NCI-H1417 treated with DMSO at 0.1 percent for 48 hours (cell line): Measurements from ENCODE around the gene PLAU.
"Not testable (repeated sequence)": the region's sequence is repeated elsewhere in the genome, so short reads cannot be mapped to it uniquely, and the experiment has no call there.

Source experiments
- DNase-seq: peaks from one replicate; lab custom pipeline; 2025; lab: John Stamatoyannopoulos, UW

PLAU gene

DNA sequence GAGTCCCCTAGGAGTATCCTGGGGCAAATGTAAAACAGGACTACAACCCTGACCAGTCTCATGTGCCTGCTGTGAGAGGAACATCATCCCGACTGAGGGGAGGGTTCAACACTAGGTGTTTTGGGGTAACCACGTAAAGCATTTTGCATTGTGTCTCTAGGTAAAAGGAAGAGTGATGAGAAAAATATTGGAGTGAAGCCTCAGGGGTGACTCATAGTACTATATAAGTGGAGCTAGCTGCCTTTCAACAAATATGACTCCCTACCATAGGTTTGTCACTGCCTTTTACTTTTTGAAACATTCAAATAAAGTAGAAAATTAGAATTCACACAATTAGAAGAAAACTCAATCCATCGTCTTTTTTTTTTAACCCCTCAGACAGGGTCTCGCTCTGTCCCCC, 34.0 kb upstream of the PLAU start:
- no peak for DNase-seq

DNA sequence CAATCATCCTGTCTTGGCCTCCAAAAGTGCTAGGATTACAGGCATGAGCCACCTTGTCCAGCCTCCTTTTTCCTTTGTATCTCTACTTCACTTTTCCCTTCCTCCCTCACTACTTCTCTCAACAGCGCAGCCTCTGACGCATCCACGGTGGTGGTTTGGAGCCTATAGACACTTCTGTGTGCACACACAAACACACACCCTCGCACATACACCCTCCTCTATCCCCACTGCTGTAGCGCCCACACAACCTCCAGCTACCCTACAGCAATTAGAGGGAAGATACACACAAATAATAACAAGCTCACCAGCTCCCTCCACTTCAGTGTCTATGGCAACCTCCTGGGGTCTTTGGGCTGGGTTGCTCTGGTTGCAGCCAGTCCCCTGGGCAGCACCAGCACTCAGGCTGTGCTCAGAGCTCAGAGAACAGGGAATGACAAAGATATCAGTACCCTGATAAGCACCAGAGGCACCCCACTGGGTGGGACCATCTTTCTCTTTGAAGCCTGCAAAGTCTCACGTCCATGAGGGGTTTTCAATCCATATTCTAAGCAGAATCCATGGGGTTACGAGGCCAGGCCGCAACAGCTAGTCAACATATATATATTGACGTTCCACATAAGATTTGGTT, 33.3 kb upstream of the PLAU start:
- DNase-seq: no peak

DNA sequence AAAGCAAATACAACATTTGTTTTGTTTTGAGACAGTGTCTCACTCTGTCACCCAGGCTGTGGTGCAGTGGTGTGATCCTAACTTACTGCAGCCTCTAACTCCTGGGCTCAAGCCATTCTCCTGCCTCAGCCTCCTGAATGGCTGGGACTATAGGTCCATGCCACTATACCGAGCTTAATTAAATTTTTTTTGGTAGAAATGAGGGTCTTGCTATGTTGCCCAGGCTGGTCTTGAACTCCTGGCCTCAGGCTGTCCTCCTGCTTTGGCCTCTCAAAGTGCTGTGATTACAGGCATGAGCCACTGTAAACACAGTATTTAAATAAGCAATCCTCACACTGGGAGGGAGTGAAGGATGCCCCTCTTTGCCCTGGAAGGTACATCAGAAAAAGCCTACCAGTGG, 32.6 kb upstream of the PLAU start:
- DNase-seq: no peak

DNA sequence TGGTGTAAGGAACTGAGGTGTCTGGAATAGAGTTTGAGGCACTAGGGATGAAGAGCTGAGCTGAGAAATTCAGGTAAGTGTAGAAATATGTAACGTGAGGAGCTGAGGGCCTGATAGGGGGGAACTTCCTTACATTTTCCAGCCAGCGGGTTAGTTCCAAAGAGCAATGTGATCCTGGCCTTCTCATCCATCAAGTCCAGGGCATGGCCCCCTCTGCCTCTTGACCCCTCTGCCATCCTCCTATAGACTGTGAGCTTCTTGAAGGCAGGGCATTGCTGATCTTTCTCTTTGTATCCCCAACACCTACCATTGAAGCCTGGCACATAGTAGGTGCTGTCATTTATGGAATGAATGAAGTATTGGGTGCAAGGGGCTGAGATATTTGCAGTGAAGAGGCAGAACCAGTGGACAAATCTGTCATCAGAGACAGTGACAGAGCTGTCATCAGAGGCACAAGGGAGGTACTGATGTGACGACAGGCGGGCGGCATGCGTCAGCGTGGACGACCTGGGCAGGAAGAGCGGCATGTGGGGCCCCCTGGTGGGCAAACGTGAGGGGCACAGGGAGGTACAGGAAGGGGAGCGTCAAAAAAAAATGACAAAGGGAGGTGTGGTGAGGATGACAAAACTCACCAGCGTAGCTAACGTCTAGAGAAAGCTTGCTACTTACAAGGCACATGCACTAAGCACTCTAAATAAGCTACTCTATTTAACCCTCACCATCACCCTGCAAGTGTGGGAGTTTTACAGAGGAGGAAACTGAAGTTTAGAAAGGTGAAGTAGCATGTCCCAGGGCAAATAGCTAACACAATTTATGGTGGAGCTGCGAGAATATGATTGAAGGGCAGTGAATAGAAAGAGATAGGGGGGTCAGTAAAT, 31.4 kb upstream of the PLAU start:
- DNase-seq: no peak

DNA sequence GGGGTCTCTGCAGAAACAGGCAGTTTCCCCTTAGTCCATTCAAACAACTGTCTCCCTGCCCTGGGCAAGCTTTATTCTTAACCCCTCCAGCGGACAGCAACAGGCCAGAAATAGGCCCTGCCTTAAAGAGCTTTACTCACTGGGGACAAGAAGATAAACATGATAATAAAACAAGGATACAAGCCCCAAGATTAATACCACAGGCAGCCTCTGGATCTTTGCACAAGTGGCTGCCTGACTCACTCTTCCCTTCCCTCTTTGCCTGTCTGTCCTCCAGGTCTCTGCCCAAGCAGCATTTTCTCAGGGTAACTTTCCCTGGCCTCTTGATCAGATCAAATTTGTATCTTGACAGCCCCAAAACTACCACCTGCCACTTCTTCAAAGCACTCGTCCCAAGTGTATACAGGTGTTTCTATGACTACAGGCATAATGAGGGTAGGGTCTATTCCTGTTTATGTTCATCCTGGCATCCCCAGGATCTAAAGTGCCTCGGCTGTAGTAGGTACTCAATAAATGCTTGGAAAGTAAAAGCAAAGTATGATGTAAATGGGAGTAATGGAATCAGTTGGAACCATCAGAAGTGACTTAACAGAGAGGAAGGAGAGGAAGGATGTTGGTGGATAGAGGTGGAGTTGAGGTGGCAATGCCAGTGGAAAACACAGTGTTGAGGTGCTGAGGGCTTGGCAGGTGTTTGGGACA, 29.6 kb upstream of the PLAU start:
- DNase-seq: no peak

DNA sequence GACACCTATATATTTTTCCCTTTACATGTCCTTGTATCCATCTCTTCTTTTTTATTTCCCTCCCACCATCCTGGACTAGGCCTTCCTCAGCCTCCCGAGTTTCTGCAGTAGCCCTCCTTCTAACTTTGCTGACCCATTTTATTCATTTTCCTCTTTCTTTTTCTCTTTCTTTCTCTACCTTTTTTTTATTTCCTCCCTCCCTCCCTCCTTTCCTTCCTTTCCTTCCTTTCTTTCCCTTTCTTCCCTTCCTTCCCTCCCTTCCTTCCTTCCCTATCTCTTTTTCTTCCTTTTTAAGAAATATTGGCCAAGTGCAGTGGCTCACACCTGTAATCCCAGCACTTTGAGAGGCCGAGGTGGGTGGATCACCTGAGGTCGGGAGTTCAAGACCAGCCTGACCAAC, 26.9 kb upstream of the PLAU start:
- DNase-seq: no peak

DNA sequence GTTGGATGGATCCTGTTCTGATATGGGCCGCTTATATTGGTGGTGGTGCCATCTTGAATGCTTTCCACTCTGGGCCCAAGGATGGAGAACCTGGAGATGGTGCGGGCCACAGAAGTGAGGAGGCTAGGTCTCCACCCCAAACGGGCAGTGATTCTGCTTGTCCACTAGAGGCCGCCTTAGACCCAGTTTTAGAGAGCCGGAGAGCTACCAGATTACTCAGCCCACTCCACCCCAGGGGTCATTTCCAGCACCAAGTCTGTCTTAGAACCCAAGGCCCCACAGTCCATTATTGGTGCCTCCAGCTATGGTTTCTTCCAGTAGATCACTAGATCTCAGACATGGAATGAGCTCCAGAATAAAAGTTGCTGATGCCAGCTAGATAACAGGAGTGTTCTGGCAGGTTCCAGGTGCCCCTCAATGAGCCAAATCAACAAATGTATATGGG, 24.8 kb upstream of the PLAU start:
- DNase-seq: no peak

DNA sequence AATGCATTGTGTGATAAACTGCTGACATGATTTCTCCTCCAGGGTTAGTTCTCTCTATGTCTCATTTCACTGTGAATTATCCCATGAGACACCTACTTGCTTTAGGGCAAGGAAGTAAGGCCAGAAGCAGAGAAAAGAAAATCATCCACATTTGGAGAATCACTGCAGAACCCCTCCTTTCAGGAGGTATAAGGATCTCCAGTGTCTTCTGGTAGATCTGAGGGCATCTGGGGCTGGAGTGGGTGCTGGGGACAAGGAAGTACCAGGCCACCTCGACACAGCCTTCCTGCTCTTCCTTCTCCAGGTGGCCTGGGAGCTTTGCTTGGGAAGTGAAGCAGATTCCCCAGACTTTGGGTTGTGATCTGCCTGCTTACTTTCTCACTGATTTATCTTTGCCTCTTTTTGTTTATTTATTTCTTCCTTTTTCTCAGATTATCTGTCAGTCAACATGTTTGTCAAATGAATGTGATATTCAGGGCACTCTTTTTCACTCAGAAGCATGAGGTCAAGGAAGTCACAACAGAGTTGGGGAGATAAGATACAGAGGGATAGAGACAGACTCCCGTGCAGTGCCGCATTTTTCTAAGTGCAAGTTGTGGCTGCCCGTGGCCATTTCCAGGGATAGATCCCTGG, 24.2 kb upstream of the PLAU start:
- DNase-seq: no peak

DNA sequence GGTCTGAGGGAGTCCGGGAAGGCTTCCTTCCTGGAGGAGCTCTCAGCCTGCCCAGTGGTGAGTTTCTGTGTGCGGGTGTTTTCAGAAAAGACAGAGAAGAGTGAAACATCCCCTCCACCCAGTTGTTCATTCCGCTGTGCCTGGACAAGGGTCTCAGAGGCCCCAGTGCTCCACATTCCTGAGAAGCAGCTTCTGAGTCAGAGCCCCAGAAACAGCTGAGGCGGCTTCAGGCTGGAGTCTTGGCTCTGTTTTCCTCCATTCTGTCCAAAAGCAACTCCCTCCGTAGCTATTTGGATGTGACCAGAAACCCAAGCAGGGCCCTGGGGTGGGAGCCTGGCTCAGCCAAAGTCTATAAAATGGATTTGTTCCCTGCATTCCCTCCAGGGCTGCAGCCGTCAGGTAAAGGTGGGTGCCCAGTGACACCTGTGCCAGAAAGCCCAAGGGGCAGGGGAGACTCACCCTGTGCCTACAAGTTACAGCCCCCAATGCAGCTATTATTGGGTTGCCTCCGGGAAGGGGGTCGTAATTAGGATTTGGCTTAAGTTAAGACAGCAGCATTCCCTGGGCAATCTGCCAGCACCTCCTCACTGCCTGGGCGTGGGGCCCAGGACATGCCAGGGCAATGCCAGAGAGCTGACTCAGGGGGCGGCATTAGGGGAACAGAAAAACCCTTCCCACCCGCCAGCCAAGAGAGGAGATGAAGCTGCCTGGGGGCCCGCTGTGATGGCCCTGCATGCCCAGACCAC, 23.5 kb upstream of the PLAU start:
- no peak for DNase-seq

DNA sequence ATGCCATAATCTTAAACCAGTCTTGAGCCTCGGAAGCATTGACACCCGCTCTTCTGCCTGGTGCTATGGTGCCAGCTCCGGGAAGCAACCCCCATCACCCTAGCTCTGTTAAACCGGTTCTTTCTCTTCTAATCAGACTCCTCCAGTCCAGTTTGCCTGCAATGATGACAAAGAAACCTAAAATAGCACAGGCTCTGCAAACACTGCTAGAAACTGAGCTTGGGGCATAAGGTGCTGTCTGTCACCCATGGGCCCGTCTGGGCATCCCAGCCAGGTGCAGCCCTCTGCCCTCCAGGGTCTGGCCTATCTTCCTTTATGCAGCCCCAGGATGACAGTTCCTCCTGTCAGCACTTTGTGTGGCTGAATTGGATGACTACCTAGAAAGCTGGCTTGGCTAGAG, 22.4 kb upstream of the PLAU start:
- no peak for DNase-seq

DNA sequence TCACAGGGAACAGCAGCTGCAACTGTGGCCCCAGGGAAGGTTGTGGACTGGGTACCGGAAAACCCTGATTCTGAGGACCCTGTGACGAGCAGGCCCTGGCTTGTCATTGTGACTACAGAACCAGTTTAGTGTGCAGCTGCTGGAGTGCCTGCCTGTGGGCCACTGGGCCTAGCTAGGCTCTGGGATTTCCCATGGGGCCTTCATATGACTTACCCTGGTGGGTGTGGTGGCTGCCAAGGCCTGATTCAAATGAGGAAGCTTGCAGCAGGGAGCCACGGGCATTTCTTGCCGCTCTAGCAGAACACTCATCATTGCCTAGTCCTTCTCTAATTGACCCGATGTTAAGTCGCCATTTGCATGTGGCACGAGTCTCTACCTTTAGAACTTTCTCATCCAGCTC, 21.9 kb upstream of the PLAU start:
- DNase-seq: no peak

DNA sequence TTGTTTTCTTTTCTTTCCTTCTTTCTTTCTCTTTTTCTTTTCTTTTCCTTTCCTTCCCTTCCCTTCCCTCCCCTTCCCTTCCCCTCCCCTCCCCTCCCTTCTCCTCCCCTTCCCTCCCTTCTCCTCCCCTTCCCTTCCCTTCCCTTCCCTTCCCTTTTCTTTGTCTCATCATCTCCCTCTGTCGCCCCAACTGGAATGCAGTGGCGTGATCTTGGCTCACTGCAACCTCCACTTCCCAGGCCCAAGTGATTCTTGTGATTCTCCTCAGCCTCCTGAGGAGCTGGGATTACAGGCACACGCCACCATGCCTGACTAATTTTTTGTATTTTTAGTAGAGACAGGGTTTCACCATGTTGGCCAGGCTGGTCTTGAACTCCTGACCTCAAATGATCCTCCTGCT, 21.5 kb upstream of the PLAU start:
- DNase-seq: not testable (repeated sequence)

DNA sequence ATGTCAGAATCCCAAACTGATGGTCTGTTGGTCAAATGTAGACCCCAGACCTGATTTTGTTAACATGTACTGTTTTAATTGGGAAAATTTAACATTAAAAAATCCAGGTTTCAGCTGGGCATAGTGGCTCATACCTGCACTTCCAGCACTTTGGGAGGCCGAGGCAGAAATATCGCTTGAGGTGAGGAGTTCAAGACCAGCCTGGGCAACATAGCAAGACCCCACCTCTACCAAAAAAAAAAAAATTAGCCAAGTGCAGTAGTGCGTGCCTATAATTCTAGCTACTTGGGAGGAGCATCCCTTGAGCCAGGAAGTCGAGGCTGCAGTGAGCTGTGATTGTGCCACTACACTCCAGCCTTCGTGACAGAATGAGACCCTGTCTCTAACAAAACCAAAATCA, 20.7 kb upstream of the PLAU start:
- DNase-seq: no peak

DNA sequence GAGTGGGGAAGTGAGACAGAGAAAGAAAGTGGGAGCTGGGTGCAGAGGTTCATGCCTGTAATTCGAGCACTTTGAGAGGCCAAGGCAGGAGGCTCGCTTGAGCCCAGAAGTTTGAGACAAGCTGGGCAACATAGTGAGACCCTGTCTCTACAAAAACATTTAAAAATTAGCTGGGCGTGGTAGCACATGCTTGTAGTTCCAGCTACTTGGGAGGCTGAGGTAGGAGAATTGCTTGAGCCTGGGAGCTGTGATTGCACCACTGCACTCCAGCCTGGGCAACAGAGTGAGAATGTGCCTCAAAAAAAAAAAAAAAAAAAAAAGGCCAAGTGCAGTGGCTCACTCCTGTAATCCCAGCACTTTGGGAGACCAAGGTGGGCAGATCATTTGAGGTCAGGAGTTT, 20.1 kb upstream of the PLAU start:
- not testable (repeated sequence) for DNase-seq

DNA sequence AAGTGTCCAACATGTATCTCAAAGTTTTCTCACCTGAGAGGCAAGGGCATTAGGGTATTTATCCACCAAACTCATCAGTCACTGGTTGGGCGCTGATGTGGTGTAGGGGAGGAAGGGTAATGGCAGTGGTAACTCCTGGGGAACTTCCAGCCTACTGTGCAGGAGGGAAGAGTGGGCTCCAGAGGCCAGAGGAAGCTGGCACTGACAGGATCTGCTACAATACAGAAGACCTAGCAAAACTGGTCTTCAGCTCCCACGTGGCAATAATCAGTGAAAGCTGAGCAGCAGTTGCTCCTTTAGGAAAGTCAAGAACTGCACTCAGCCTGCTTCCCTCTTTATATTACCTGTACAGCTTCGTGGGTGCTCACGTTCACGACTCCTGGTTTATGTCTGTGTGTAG, 19.4 kb upstream of the PLAU start:
- DNase-seq: no peak

DNA sequence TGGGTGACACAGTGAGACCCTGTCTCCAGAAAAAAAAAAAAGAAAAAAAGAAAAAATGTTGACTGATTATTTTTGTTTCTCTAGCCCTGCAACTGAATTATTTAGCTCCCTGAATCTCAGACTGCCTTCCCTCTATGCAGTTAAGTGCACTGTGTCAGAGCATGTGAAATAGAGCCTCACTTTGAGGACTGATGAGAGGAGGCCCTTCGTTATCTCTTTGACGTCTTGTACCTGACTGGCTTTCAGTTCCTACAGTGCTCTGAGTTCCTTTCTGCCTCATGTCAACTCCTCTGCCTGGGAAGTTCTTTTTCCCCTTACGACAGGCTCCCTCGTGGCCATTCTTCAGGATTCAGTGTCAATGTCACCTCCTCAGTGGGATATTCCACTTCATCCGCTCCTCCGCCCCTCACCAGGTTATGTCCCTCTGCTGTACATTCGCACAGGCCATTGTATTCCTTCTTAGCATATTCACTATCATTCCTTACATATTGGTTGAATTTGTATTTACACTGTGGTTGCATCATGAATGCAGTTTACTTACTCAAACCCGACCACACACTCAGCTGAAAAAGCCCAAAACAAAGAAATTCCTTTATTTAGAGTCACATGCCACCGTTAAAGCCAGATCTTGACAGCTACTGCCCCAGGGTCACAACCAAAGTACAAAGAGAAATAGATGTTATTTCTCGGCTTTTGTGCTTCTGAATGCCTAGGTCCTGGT, 18.5 kb upstream of the PLAU start:
- no peak for DNase-seq

DNA sequence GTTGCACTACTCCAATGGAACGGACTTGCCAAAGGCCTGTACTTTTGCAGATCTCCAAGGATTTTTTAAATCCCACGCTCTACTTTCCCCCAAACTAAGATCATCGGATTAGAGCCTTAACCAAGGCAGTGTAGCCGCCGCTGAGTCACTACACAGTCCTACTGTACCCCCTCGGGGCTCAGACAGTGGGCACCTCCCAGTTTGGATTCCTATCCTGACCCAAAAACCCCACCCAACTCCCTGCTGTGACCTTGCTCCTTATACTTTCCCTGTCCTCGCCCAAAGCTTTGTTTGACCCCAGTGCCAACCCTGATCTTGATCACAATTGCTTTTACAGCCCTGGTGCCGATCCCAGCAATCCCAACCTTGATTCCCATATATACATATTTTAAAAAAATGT, 17.5 kb upstream of the PLAU start:
- DNase-seq: no peak

DNA sequence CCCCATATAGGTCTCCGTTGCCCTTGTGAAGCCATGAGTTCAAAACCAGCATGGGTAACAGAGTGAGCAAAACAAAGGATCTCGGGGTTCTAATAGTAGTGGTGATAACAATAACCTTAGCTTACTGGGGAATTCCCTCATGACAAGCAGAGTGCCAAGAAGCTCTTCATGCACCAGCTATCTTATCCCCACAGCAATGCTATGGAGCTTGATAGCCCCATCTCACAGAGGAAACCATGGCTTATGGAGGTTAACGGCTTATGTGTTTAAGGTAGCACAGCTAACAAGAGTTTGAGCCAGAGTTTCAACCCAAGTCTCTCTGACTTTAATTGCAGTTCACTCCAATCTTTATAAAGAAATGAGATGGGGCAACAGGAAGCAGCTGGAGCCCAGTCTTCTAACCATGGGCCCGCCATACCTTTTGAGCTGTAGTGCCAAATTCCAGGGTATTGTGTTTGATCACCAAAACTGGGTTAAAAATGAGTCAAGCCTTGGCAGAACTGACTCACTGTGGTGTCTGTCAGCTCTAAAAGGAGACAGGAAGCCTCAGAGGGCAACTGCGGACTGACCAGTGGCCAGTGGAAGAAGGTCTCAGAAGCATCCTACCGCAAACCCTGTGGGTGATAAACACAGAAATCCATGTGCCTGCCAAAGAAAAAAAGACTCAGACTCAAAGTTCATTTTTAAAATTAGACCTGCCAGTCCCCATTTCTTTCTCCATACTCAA, 16.5 kb upstream of the PLAU start:
- no peak for DNase-seq

DNA sequence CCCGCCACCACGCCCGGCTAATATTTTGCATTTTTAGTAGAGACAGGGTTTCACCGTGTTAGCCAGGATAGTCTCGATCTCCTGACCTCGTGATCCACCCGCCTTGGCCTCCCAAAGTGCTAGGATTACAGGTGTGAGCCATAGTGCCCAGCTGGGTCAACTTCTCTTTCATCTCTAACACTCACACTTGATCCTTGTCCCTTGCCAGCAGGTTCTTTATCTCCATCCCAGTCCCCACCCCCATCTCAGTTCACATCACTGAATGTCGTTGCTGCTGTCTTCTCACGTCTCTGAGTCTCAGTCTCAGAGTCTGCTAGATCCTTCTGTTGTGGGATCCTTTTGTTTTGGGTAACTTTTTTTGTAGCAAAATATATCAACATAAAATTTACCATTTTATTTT, 15.6 kb upstream of the PLAU start:
- DNase-seq: not testable (repeated sequence)

DNA sequence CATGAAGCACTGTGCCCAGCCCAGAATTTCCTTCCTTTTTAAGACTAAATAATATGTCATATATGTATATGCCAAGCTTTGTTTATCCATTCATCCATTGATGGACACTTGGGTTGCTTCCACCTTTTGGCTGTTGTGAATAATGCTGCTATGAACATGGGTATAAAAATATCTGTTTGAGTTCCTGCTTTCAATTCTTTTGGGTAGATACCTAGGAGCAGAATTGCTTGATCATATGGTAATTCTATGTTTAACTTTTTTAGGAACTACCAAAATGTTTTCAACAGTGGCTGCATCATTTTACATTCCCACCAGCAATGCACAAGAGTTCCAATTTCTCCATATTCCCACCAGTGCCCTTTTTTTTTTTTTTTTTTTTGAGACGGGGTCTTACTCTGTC, 13.2 kb upstream of the PLAU start:
- no peak for DNase-seq
